Smooth muscle cell (in vitro differentiated cells): Measurements from ENCODE around the gene CHRM1. TPM values are rescaled to one million over a fixed set of nuclear protein-coding genes. Genes with fewer than 3 reads are reported as not detected.

ENCODE experiments used
- DNase-seq: peaks from one replicate; lab custom pipeline; 2025; ENCODE audit not compliant: unreplicated experiment; lab: John Stamatoyannopoulos, UW
- H2AFZ ChIP-seq: fragments of 200-600 bp; sonication (generic); 2 replicates; pipeline ENCODE4 v1.6.0; 2016; ENCODE audit warnings: antibody characterized with exemption, low read depth, mild to moderate bottlenecking
- H3F3A ChIP-seq: fragments of 200-600 bp; sonication (generic); 2 replicates; pipeline ENCODE4 v1.6.0; 2017; ENCODE audit warnings: antibody characterized with exemption, low read depth
- H3K27ac ChIP-seq: fragments of 200-600 bp; sonication (generic); 2 replicates; pipeline ENCODE4 v1.5.1; 2016; ENCODE audit warnings: low read depth, mild to moderate bottlenecking
- H3K27me3 ChIP-seq: fragments of 200-600 bp; sonication (generic); 2 replicates; pipeline ENCODE4 v1.6.1; 2016; ENCODE audit warnings: low read depth, mild to moderate bottlenecking
- H3K36me3 ChIP-seq: fragments of 200-600 bp; sonication (generic); 2 replicates; pipeline ENCODE4 v1.5.1; 2016; ENCODE audit warnings: low read depth
- H3K4me1 ChIP-seq: fragments of 200-600 bp; sonication (generic); 2 replicates; pipeline ENCODE4 v1.5.1; 2016; ENCODE audit warnings: low read depth
- H3K4me2 ChIP-seq: fragments of 200-600 bp; sonication (generic); 2 replicates; pipeline ENCODE4 v1.6.0; 2016; ENCODE audit warnings: mild to moderate bottlenecking
- H3K4me3 ChIP-seq: fragments of 200-600 bp; sonication (generic); 2 replicates; pipeline ENCODE4 v1.5.1; 2016; ENCODE audit warnings: mild to moderate bottlenecking
- H3K79me2 ChIP-seq: fragments of 200-600 bp; sonication (generic); 2 replicates; pipeline ENCODE4 v1.6.0; 2016; ENCODE audit warnings: low read depth, mild to moderate bottlenecking
- H3K9ac ChIP-seq: fragments of 200-600 bp; sonication (generic); 2 replicates; pipeline ENCODE4 v1.6.0; 2016; ENCODE audit warnings: low read depth
- H3K9me3 ChIP-seq: fragments of 200-600 bp; sonication (generic); replicated peaks from 2 replicates; pipeline ENCODE4 v1.5.1; 2016; ENCODE audit warnings: low read depth
- H4K20me1 ChIP-seq: fragments of 200-600 bp; sonication (generic); 2 replicates; pipeline ENCODE4 v1.6.0; 2016; ENCODE audit warnings: low read depth
- WGBS: methylation state at CpG from one replicate; pipeline ENCODE4 v1.1.7; 2016; ENCODE audit warnings: low lambda C conversion rate; 5-methylcytosine and 5-hydroxymethylcytosine counted together
- polyA plus RNA-seq: library from polyadenylated mRNA; unstranded; fragments of >200 nt; fragmentation: Nextera tagmentation; extraction: Ambion mirVana; gene quantifications from 2 replicates; pipeline ENCODE4 v1.2.1, GENCODE V29; 2016
- total RNA-seq: library from RNA; depleted of rRNA; stranded (reverse); fragments of >200 nt; gene quantifications from 2 replicates; pipeline ENCODE4 v1.2.3, GENCODE V29; 2014
- TF ChIP-seq, protein P1 (sequence below): fragments of 200-600 bp; sonication (generic); IDR thresholded peaks from 2 replicates; pipeline ENCODE4 v1.5.1; 2017; ENCODE audit warnings: borderline replicate concordance, mild to moderate bottlenecking, antibody characterized with exemption; ENCODE audit not compliant: insufficient read depth, poor library complexity, severe bottlenecking

The CHRM1 gene
- total and polyA plus RNA-seq, 2 experiments from 2014 or later = not detected

DNA sequence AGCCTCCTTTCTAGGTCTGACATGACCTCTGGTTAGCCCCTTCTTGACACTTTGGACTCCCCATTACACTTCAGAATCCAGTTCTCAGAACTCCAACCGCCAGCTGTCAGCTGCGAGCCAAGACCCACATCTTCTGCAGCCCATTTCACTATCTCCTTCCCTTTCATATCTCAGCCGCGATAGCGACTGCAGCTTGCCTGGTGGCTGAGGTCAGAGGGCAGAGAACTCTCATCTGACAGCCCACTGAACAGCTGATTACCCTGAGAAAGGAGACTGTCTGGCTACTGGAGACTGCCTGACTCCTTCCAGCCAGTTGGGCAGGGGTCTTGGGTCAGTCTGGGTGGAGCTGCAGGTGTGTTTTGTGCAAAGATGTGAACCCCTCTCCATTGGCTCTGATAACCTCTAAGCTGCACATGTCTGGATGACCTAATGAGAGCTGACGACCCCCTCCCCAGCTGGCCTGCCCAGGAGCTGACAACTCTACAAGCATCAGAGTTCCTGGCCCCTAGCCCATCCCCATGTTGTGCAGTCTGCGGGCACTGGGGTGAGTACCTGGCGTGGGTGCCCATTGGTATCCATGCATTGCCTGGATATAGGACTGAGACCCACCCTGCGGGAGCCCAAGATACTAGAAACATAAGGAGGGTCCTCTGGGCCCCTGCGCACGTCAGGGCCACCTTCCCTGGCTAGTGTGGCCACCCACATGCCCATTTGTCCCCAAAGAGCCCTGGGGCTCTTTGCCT is 1.1 kb downstream of the CHRM1 start:
- Histone ChIP-seq H3F3A (no peaks in the 10 kb centered on the region), H3K4me3 (no peak overlapping the region), H4K20me1 (no peaks in the 10 kb centered on the region), H3K4me2 (no peak overlapping the region), H3K9me3 (no peaks in the 10 kb centered on the region), H3K27ac (no peak overlapping the region), H2AFZ (no peak overlapping the region), H3K36me3 (no peaks in the 10 kb centered on the region), H3K79me2 (no peaks in the 10 kb centered on the region), H3K9ac (no peak overlapping the region), H3K4me1 (no peaks in the 10 kb centered on the region), H3K27me3 (peaks cover 27% of the 10 kb centered on the region)
- DNase-seq = no peak
- TF ChIP-seq, protein P1, sequence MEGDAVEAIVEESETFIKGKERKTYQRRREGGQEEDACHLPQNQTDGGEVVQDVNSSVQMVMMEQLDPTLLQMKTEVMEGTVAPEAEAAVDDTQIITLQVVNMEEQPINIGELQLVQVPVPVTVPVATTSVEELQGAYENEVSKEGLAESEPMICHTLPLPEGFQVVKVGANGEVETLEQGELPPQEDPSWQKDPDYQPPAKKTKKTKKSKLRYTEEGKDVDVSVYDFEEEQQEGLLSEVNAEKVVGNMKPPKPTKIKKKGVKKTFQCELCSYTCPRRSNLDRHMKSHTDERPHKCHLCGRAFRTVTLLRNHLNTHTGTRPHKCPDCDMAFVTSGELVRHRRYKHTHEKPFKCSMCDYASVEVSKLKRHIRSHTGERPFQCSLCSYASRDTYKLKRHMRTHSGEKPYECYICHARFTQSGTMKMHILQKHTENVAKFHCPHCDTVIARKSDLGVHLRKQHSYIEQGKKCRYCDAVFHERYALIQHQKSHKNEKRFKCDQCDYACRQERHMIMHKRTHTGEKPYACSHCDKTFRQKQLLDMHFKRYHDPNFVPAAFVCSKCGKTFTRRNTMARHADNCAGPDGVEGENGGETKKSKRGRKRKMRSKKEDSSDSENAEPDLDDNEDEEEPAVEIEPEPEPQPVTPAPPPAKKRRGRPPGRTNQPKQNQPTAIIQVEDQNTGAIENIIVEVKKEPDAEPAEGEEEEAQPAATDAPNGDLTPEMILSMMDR = no peak
- WGBS = 65% methylated on average over 11 of the region's 11 CpGs

DNA sequence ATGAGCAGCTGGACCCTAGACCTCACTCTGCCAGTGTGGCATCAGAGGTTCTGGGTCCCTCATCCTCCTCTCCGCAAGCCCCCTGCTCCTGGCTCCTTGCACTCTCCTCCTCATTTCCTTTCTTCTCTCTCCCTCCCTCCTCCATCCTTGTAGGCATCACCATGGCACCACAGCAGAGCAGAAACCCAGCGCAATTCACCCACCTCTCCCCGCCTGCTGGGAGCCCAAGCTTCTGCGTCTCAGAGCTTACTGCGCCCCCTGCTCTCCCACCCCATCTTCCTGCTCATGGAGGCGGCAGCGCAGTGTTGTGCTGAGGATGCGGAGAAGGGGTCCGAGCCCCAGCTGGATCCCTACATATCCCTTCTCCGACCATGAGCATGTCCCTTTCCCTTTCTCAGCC is 1.7 kb downstream of the CHRM1 start:
- TF ChIP-seq, protein P1 = no peak
- H3K4me1 ChIP-seq = no peaks in the 10 kb centered on the region

DNA sequence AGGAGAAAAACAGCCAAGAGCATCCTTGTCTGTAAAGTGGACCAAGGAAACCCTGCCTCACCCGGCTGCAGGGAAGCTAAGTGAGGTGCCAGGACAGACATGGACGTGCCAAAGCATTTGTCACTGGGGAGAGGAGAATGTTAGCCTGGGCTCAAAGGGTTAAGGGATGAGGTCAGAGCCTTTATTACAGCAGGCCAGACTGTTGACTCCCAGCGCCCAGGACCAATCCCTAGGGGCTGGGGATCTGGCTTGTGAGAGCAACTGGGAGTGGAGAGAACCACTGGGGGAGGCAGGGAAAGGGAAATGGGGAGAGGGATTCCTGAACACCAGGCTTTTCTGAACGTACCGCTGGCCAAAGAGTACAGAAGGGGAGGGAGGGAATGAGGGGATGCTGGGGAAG is 2.6 kb downstream of the CHRM1 start:
- Histone ChIP-seq H4K20me1 (no peaks in the 10 kb centered on the region), H3K27me3 (peaks cover 12% of the 10 kb centered on the region), H3K9me3 (no peaks in the 10 kb centered on the region), H3K79me2 (no peaks in the 10 kb centered on the region), H3K4me1 (no peaks in the 10 kb centered on the region), H2AFZ (no peak overlapping the region), H3K4me3 (no peak overlapping the region), H3K36me3 (no peaks in the 10 kb centered on the region), H3F3A (no peaks in the 10 kb centered on the region), H3K27ac (no peak overlapping the region), H3K4me2 (no peak overlapping the region), H3K9ac (no peak overlapping the region)
- TF ChIP-seq, protein P1 = no peak
- WGBS = 34% methylated on average over 4 of the region's 5 CpGs
- DNase-seq = no peak

More for the DNA sequence above, 1.7 kb downstream of the CHRM1 start:
- Histone ChIP-seq H3F3A (no peaks in the 10 kb centered on the region), H3K9ac (no peak overlapping the region), H4K20me1 (no peaks in the 10 kb centered on the region), H3K36me3 (no peaks in the 10 kb centered on the region), H3K79me2 (no peaks in the 10 kb centered on the region), H3K27ac (no peak overlapping the region), H2AFZ (no peak overlapping the region), H3K9me3 (no peaks in the 10 kb centered on the region), H3K27me3 (peaks cover 21% of the 10 kb centered on the region), H3K4me3 (no peak overlapping the region), H3K4me2 (no peak overlapping the region)
- DNase-seq = no peak
- WGBS = 91% methylated on average over 10 of the region's 10 CpGs

DNA sequence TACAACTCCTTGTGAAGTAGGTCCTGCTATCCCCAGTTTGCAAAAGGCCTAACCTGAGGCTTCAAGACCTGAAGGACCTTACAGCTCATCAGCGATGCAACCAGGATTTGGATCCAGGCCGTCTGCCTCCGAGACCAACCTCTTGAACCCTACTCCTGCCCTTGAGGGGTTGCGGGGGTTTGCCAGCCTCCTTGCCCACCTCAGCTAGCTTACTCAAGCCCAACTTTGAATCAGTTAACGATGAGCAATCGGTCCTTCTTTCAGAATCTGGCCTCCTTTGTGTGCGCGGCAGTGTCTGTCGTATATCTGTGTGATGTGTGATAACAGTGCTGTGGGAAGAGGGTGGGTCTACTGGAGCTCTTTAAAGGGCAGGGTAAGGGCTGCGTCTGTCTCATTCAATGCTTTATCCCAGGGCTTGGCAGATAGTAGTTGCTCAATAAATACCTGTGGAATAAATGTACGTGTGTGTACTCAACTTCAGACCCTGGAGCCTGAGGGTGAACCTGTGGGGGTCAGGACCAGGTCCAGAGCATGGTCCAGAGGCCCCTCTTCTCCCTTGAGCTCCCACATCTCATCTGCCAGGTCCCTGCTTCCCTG is 3.2 kb downstream of the CHRM1 start:
- no peak overlapping the region for H3K4me3 ChIP-seq
- no peak overlapping the region for H3K9ac ChIP-seq
- H3K36me3 ChIP-seq = no peaks in the 10 kb centered on the region
- peaks cover 7% of the 10 kb centered on the region for H3K27me3 ChIP-seq
- no peaks in the 10 kb centered on the region for H3K4me1 ChIP-seq
- no peak overlapping the region for H3K4me2 ChIP-seq
- 54% methylated on average over 11 of the region's 11 CpGs for WGBS
- TF ChIP-seq, protein P1 = no peak
- no peak overlapping the region for H3K27ac ChIP-seq
- no peak for DNase-seq
- H3K79me2 ChIP-seq = no peaks in the 10 kb centered on the region
- no peak overlapping the region for H2AFZ ChIP-seq
- no peaks in the 10 kb centered on the region for H3K9me3 ChIP-seq
- no peaks in the 10 kb centered on the region for H3F3A ChIP-seq
- no peaks in the 10 kb centered on the region for H4K20me1 ChIP-seq
